ENCODE measurements around the gene ERH. TPM values are rescaled to one million over a fixed set of nuclear protein-coding genes. Genes with fewer than 3 reads are reported as not detected.

Gene ERH
- total RNA-seq, 1 experiment from 2014 or later = 352 TPM

DNA sequence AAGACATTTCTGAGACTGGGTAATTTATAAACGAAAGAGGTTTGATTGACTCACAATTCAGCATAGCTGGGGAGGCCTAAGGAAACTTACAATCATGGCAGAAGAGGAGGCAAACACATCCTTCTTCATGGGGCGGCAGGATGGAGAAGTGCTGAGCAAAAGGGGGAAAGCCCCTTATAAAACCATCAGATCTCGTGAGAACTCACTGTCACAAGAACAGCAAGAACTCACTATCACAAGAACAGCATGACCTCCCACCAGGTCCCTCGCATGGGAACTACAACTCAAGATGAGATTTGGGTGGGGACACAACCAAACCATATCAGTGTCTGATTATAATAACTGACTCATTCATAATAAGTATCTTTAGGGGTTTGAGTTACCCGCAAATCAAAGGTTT, 6.8 kb upstream of the ERH start:
- POLR2A ChIA-PET = no interaction called here
- ATAC-seq (no peak), DNase-seq (ENCODE audit: low read depth, low spot score) (no peak)
- Histone ChIP-seq H3K4me1 (ENCODE audit: control insufficient read depth in 1 of 2, insufficient read depth in 2 of 2, low read length in 2 of 2) (peaks cover 5 to 6% of the 10 kb centered on the region in 2 experiments; a peak in 2 of 4 replicates), H3K27me3 (ENCODE audit: insufficient read depth, low read length) (no peaks in the 10 kb centered on the region), H3K36me3 (ENCODE audit: control insufficient read depth in 1 of 2, insufficient read depth in 2 of 2, low read length in 2 of 2) (no peaks in the 10 kb centered on the region), H3K27ac (ENCODE audit: low read depth, low read length) (no peak overlapping the region), H3K9me2 (ENCODE audit: insufficient read depth) (no peaks in the 10 kb centered on the region), H3K9ac (ENCODE audit: low read length) (no peak overlapping the region), H3K79me2 (ENCODE audit: insufficient read depth, low read length) (peaks cover 98% of the 10 kb centered on the region), H3K9me3 (ENCODE audit: control insufficient read depth in 1 of 2, insufficient read depth in 1 of 2, low read depth in 1 of 2, low read length in 2 of 2) (no peaks in the 10 kb centered on the region), H3K4me3 (replicated peaks in 1 of 2; ENCODE audit: low read depth in 1 of 2, low read length in 2 of 2) (no peak overlapping the region), H4K20me1 (ENCODE audit: insufficient read depth) (no peaks in the 10 kb centered on the region), H3K4me2 (ENCODE audit: low read length) (no peak overlapping the region), H2AFZ (ENCODE audit: low read depth, low read length, poor library complexity, severe bottlenecking) (no peak overlapping the region)
- RAD21 ChIA-PET (ENCODE audit: low non-redundant PET in 1 of 2, low total read pairs in 2 of 2, uncharacterized antibody in 2 of 2, unreplicated experiment in 2 of 2) = no interaction called here
- TF ChIP-seq EGR1 (IDR thresholded peaks at IDR 0.05; ENCODE audit: low read depth) (no peak), YY1 (IDR thresholded peaks at IDR 0.05; ENCODE audit: extremely low read depth, insufficient replicate concordance, low read depth, low read length) (no peak), RAD21 (IDR thresholded peaks at IDR 0.05; ENCODE audit: low read depth) (no peak)
- TF ChIP-seq, protein P1, sequence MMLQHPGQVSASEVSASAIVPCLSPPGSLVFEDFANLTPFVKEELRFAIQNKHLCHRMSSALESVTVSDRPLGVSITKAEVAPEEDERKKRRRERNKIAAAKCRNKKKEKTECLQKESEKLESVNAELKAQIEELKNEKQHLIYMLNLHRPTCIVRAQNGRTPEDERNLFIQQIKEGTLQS (IDR thresholded peaks at IDR 0.05) = no peak
- BruUV-seq (replicated peaks) = no TSS peak
- CTCF ChIA-PET = no interaction called here
- intact Hi-C loops (cut with micrococcal nuclease) = no loop called here

DNA sequence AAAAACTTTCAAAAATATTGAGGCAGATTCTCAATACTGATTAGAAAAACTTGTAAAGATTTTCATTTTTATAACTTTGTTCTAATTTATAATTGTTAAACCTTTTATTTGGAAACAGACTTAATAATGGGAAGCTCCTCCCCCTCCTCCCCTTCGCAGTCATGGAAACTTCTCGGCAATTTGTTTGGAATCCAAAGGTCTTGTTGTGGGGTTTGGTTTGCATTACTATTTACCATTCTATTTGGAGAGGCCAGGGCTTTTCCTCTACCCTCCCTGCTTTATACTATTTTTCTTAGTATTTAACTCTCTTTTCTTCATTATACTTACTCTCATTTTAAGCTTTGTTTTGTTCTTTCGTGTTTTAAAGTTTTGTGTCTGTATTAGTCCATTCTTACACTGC, 6.4 kb upstream of the ERH start:
- DNase-seq (ENCODE audit: low read depth, low spot score) (no peak), ATAC-seq (no peak)
- Histone ChIP-seq H3K4me3 (replicated peaks in 1 of 2; ENCODE audit: low read depth in 1 of 2, low read length in 2 of 2) (no peak overlapping the region), H3K4me2 (ENCODE audit: low read length) (no peak overlapping the region), H3K9me3 (ENCODE audit: control insufficient read depth in 1 of 2, insufficient read depth in 1 of 2, low read depth in 1 of 2, low read length in 2 of 2) (no peaks in the 10 kb centered on the region), H2AFZ (ENCODE audit: low read depth, low read length, poor library complexity, severe bottlenecking) (no peak overlapping the region), H3K36me3 (ENCODE audit: control insufficient read depth in 1 of 2, insufficient read depth in 2 of 2, low read length in 2 of 2) (no peaks in the 10 kb centered on the region), H3K79me2 (ENCODE audit: insufficient read depth, low read length) (peaks cover 98% of the 10 kb centered on the region), H3K27ac (ENCODE audit: low read depth, low read length) (no peak overlapping the region), H3K4me1 (ENCODE audit: control insufficient read depth in 1 of 2, insufficient read depth in 2 of 2, low read length in 2 of 2) (peaks cover 9 to 10% of the 10 kb centered on the region in 2 experiments; a peak in 2 of 4 replicates), H3K27me3 (ENCODE audit: insufficient read depth, low read length) (no peaks in the 10 kb centered on the region), H3K9ac (ENCODE audit: low read length) (no peak overlapping the region), H3K9me2 (ENCODE audit: insufficient read depth) (no peaks in the 10 kb centered on the region), H4K20me1 (ENCODE audit: insufficient read depth) (no peaks in the 10 kb centered on the region)
- no TSS peak for BruUV-seq (replicated peaks)
- CTCF ChIA-PET = no interaction called here
- RAD21 ChIA-PET (ENCODE audit: low non-redundant PET in 1 of 2, low total read pairs in 2 of 2, uncharacterized antibody in 2 of 2, unreplicated experiment in 2 of 2) = no interaction called here
- TF ChIP-seq SRF (IDR thresholded peaks at IDR 0.05; ENCODE audit: low read depth) = no peak
- no peak for TF ChIP-seq POLR2AphosphoS5 (IDR thresholded peaks at IDR 0.05; ENCODE audit: low read depth, low read length)
- TF ChIP-seq CBX3 (IDR thresholded peaks at IDR 0.05; ENCODE audit: low read depth) = no peak
- no peak for TF ChIP-seq EZH2phosphoT487 (IDR thresholded peaks at IDR 0.05; ENCODE audit: borderline replicate concordance)
- TF ChIP-seq SP1 (IDR thresholded peaks at IDR 0.05; ENCODE audit: low read depth) = no peak
- no peak for TF ChIP-seq TCF7L2 (IDR thresholded peaks at IDR 0.05; ENCODE audit: borderline replicate concordance, extremely low read depth, insufficient read depth, insufficient read length)
- TF ChIP-seq RAD21 (IDR thresholded peaks at IDR 0.05; ENCODE audit: low read depth) = no peak
- no peak for TF ChIP-seq CEBPB (IDR thresholded peaks at IDR 0.05; ENCODE audit: low read depth)
- no peak for TF ChIP-seq EZH2 (IDR thresholded peaks at IDR 0.05)
- TF ChIP-seq, protein P2, sequence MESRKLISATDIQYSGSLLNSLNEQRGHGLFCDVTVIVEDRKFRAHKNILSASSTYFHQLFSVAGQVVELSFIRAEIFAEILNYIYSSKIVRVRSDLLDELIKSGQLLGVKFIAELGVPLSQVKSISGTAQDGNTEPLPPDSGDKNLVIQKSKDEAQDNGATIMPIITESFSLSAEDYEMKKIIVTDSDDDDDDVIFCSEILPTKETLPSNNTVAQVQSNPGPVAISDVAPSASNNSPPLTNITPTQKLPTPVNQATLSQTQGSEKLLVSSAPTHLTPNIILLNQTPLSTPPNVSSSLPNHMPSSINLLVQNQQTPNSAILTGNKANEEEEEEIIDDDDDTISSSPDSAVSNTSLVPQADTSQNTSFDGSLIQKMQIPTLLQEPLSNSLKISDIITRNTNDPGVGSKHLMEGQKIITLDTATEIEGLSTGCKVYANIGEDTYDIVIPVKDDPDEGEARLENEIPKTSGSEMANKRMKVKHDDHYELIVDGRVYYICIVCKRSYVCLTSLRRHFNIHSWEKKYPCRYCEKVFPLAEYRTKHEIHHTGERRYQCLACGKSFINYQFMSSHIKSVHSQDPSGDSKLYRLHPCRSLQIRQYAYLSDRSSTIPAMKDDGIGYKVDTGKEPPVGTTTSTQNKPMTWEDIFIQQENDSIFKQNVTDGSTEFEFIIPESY (IDR thresholded peaks at IDR 0.05; ENCODE audit: extremely low read depth, insufficient replicate concordance, low read length) = no peak
- TF ChIP-seq, protein P1 (IDR thresholded peaks at IDR 0.05) = no peak
- no peak for TF ChIP-seq JUND (IDR thresholded peaks at IDR 0.05)
- intact Hi-C loops (cut with micrococcal nuclease) = no loop called here
- POLR2A ChIA-PET = no interaction called here

Measured in HCT116 (cell line).